Duodenal mucosa (tissue), 2 donors: ENCODE measurements around the gene IL1RL1.

Experiments used
- H3K27ac ChIP-seq: one replicate; pipeline ENCODE4 v1.7.0; 2013; ENCODE audit warnings: low read depth, low read length
- H3K27me3 ChIP-seq, 2 donors: one replicate each; pipeline ENCODE4 v1.7.0; 2013; ENCODE audit warnings: low read length in 2 of 2, control low read depth in 1 of 2; ENCODE audit not compliant: insufficient read depth in 2 of 2, control insufficient read depth in 1 of 2
- H3K36me3 ChIP-seq, 2 donors: one replicate each; pipeline ENCODE4 v1.7.0; 2013; ENCODE audit warnings: low read length in 2 of 2, control low read depth in 1 of 2; ENCODE audit not compliant: insufficient read depth in 2 of 2, control insufficient read depth in 1 of 2
- H3K4me1 ChIP-seq, 2 donors: one replicate each; pipeline ENCODE4 v1.7.0; 2013; ENCODE audit warnings: low read length in 2 of 2, control low read depth in 1 of 2; ENCODE audit not compliant: insufficient read depth in 2 of 2, control insufficient read depth in 1 of 2
- H3K4me3 ChIP-seq, 2 donors: one replicate each; pipeline ENCODE4 v1.7.0; 2013; ENCODE audit warnings: low read length in 2 of 2, low read depth in 1 of 2
- H3K9ac ChIP-seq, 2 donors: one replicate each; pipeline ENCODE4 v1.7.0; 2013; ENCODE audit warnings: low read length in 2 of 2, low read depth in 1 of 2
- H3K9me3 ChIP-seq, 2 donors: one replicate each; pipeline ENCODE4 v1.7.0; 2013; ENCODE audit warnings: low read length in 2 of 2, control low read depth in 1 of 2; ENCODE audit not compliant: control insufficient read depth in 1 of 2

IL1RL1 gene

DNA sequence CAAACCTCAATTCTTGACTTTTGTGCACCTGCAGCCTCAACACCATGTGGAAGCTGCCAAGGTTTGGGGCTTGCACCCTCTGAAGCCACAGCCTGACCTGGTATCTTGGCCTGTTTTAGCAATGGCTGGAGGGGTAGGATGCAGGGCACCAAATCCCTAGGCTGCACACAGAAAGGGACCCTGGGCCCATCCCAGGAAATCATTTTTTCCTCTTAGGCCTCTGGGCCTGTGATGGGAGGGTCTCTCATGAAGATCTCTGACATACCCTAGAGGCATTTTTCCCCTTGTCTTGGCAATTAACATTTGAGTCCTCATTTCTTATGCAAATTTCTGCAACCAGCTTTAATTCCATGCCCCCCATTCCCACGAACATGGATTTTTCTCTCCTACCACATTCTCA lies 54.4 kb downstream of the IL1RL1 start:
- Histone ChIP-seq H3K36me3 (peaks cover 0 to 13% of the 10 kb centered on the region in 2 donors), H3K27ac (no peak overlapping the region), H3K27me3 (no peaks in the 10 kb centered on the region), H3K4me3 (no peak overlapping the region), H3K4me1 (no peaks in the 10 kb centered on the region), H3K9ac (no peak overlapping the region), H3K9me3 (no peaks in the 10 kb centered on the region)

DNA sequence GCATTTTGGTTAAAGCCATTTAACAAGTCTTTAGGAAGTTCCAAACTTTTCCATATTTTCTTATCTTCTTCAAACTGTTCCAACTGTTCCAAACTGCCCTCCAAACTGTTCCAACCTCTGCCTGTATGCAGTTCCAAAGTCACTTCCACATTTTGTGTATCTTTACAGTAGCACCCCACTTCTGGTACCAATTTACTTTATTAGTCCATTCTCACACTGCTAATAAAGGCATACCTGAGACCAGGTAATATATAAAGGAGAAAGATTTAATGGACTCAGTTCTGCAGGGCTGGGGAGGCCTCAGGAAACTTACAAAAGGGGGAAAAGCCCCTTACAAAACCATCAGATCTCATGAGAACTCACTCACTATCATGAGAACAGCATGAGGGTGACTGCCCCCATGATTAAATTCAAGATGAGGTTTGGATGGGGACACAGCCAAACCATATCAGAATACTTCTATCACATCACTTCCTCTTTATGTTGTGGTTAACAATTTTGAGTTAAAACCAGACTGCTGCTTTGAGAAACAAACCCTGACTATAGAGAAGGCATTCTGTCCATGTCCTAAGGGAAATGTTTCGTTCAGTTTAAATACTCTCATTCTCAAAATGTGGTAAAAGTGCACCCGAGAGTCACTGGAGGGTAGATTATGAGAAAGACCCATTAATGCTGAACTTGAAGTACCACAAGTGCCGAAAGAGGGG lies 55.2 kb downstream of the IL1RL1 start:
- H3K9me3 ChIP-seq = no peaks in the 10 kb centered on the region
- no peak overlapping the region for H3K9ac ChIP-seq
- no peaks in the 10 kb centered on the region for H3K4me1 ChIP-seq
- H3K27ac ChIP-seq = no peak overlapping the region
- H3K36me3 ChIP-seq = peaks cover 0 to 13% of the 10 kb centered on the region in 2 donors
- H3K27me3 ChIP-seq = no peaks in the 10 kb centered on the region
- no peak overlapping the region for H3K4me3 ChIP-seq

DNA sequence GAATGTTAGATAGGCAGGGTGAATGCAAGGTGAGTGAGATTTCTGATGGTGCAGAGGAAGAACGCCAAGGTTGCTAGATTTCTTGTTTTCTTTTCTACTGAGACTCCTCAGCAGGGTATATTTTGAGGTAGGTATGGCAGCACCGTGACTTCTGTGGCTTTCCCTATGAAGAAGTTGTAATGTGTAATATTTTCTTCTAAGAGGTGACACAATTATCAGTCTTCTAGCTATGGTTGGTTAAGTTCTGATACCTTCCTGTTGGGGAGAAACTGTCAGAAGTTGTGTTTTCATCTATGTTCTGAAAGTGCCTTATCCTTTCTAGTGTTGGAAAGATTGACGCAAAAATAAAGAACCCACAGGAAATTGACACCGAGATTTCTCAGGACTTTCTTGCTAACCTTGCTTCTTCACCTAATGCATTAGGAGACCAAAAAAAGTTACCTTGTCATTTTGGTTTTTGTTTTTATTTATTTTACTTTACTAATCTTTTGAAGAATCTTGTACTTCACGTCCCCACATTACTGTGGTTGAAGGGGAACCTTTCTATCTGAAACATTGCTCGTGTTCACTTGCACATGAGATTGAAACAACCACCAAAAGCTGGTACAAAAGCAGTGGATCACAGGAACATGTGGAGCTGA lies 56.1 kb downstream of the IL1RL1 start:
- Histone ChIP-seq H3K4me3 (no peak overlapping the region), H3K27ac (no peak overlapping the region), H3K4me1 (no peaks in the 10 kb centered on the region), H3K36me3 (peaks cover 0 to 13% of the 10 kb centered on the region in 2 donors), H3K9me3 (no peaks in the 10 kb centered on the region), H3K9ac (no peak overlapping the region), H3K27me3 (no peaks in the 10 kb centered on the region)

DNA sequence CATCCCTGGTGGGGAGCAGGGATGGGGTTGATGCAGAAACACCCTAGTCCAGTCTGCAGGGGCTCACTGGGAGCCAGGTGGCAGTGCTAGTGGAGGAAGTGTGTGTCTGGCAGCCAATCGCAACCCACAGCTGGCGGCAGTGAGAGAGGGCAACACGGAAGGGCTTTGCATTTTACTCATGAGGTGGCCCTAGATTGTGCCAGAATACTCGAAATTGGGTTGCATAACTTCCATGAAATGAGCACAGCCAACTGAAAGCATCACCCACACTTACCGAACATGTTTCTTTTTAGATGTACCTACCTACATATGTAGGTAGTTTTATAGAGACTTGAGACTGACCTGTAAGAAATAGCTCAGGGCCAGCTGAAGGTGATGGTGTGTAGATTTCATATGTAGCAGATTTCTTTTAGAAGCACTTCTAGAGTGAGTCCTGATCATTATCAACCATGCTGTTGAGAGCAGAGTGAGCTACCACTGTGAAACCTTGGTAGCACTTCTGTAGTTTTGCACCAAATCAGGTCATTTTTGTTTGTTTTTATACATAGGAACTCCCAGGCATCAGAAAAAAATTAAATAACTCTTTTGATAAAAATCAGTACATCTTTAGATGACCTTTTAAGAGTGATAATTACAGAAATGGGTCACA lies 57.2 kb downstream of the IL1RL1 start:
- Histone ChIP-seq H3K36me3 (peaks cover 0 to 11% of the 10 kb centered on the region in 2 donors), H3K9ac (no peak overlapping the region), H3K9me3 (no peaks in the 10 kb centered on the region), H3K4me1 (no peaks in the 10 kb centered on the region), H3K4me3 (no peak overlapping the region), H3K27me3 (no peaks in the 10 kb centered on the region), H3K27ac (no peak overlapping the region)

DNA sequence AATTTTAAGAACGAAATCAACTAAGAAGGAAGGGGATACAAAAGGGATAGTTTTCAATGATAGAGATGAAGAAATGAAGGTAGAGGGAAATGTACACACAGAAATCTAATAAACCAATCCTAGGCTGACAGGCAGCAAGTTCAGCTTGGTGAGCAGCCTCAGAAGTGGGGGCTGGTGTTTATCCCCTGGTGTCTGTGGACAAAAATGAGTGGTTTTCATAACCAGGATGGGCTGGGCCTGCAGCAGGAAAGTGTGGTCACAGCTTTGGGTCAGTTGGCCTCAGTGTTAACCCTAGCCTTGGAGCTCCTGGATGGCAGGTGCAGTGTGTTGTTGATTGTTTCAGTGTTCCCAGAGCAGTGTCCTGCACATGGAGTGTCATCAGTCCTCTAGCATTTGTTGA lies 58.5 kb downstream of the IL1RL1 start:
- Histone ChIP-seq H3K4me1 (no peaks in the 10 kb centered on the region), H3K27ac (no peak overlapping the region), H3K36me3 (peaks cover 0 to 4% of the 10 kb centered on the region in 2 donors), H3K9me3 (no peaks in the 10 kb centered on the region), H3K4me3 (no peak overlapping the region), H3K27me3 (no peaks in the 10 kb centered on the region), H3K9ac (no peak overlapping the region)

DNA sequence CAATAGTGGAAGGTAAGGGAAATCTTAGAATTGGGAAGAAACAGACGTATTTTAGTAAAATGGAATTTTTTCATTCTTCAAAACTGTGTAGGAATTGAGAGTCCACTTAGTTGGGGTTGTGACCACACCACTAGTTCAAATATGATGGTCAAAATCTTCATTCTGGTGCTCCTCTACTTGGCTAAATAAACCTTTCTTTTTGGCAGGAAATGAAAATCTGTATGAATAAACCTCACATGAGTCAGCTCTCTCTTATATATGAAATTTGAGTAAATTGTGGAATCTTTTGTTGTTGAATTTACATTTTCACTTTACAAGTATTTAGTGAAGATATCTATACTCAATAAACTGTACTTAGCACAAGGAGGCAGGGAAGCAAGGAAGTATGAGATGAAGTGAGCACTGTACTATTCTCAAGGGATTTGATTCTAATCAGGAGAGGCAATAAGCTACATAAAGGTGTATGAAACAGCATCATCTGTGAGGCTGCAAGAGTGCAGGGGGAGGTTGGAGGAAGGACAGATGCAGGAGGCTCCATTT lies 64.8 kb downstream of the IL1RL1 start:
- Histone ChIP-seq H3K27ac (no peak overlapping the region), H3K9ac (no peak overlapping the region), H3K4me3 (no peak overlapping the region), H3K36me3 (no peaks in the 10 kb centered on the region), H3K9me3 (no peaks in the 10 kb centered on the region), H3K4me1 (no peaks in the 10 kb centered on the region), H3K27me3 (no peaks in the 10 kb centered on the region)

DNA sequence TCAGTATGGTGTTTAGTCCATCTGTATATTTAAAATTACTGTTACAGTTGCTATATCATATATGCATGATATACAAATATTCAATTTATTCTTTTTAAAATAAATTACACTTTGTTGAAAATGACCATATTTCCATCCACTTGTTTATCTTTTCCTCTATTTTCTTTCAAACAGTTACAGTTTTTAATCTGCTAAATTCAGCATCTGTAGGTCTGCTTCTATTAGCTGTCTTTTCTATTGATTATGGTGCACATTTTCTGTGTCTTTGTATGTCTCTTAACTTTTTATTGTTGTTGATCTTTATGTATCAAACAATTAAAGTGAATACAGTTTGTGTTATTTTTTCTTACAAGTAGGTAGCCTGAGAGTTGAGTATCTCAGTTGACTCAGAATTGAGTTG lies 72.4 kb downstream of the IL1RL1 start:
- peaks cover 0 to 3% of the 10 kb centered on the region in 2 donors for H3K36me3 ChIP-seq

DNA sequence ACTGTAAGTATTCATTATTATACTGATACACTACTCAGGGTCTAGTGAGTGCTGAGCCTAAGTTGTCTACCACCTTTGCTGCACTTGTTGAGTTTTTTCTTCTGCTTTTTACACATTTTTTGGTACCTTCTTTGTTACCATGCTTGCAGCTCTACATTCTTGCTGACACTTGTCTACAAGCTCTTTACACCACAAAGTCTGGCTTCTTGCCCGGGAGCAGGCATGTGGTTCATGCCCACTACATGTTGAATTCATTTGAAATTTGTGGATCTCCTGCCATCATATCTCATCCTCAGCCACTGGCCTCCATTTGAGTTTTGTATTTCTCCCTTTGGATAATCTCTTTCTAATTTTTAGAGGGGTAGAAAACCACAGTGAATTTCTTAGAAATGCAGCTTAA lies 74.2 kb downstream of the IL1RL1 start:
- no peak overlapping the region for H3K9ac ChIP-seq
- no peak overlapping the region for H3K4me3 ChIP-seq
- peaks cover 0 to 3% of the 10 kb centered on the region in 2 donors for H3K36me3 ChIP-seq

More for the DNA sequence above, 72.4 kb downstream of the IL1RL1 start:
- Histone ChIP-seq H3K27me3 (no peaks in the 10 kb centered on the region), H3K9me3 (peaks cover 0 to 17% of the 10 kb centered on the region in 2 donors), H3K4me3 (no peak overlapping the region), H3K4me1 (no peaks in the 10 kb centered on the region), H3K27ac (no peak overlapping the region), H3K9ac (no peak overlapping the region)

DNA sequence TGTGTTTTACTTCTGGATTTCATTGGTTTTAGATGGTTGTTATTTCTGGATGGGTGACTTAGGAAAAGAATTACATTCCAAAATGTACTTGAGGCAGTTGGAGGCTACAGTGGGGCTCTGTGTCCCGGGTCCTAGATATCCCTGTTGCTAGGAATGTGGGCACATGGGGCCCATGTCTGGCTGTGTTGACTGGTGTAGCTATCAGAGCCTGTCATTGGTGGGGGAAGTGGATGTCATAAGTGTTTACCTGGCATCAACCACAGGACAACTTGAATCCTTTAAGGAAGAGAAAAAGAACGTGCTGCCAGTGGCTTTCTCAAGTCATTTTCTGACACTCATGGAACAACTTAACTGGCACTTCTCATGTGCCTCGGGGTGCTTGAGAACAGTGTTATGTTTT lies 74.6 kb downstream of the IL1RL1 start:
- peaks cover 0 to 3% of the 10 kb centered on the region in 2 donors for H3K36me3 ChIP-seq
- H3K27ac ChIP-seq = no peak overlapping the region
- no peaks in the 10 kb centered on the region for H3K4me1 ChIP-seq
- H3K4me3 ChIP-seq = no peak overlapping the region
- no peaks in the 10 kb centered on the region for H3K27me3 ChIP-seq
- H3K9ac ChIP-seq = no peak overlapping the region
- peaks cover 0 to 17% of the 10 kb centered on the region in 2 donors for H3K9me3 ChIP-seq

More for the DNA sequence above, 74.2 kb downstream of the IL1RL1 start:
- H3K27ac ChIP-seq = no peak overlapping the region
- peaks cover 0 to 17% of the 10 kb centered on the region in 2 donors for H3K9me3 ChIP-seq
- no peaks in the 10 kb centered on the region for H3K27me3 ChIP-seq
- H3K4me1 ChIP-seq = no peaks in the 10 kb centered on the region
